ENCODE measurements around the gene BCORL1.

- TF ChIP-seq CTCF (IDR thresholded peaks at IDR 0.05; ENCODE audit: poor library complexity) (no peak), EZH2phosphoT487 (IDR thresholded peaks at IDR 0.05; ENCODE audit: low read depth, severe bottlenecking, unreplicated experiment) (no peak), EZH2 (IDR thresholded peaks at IDR 0.05; ENCODE audit: borderline replicate concordance) (no peak)
Observed at GRCh38 chrX:129980001-129980401, 2.4 kb upstream of the BCORL1 start.

Measured in hepatocyte (in vitro differentiated cells).